HFFc6 (cell line): ENCODE measurements around the gene SLC43A3. TPM values are rescaled to one million over a fixed set of nuclear protein-coding genes. Genes with fewer than 3 reads are reported as not detected.
"Not testable (repeated sequence)": the region's sequence is repeated elsewhere in the genome, so short reads cannot be mapped to it uniquely, and the experiment has no call there.

Experiments used
- DNase-seq: peaks from one replicate; pipeline ENCODE4 v3.0.0-alpha.2; 2018
- H3K27ac Mint-ChIP-seq: 2 replicates; pipeline ENCODE4 v1.8.0; 2020; ENCODE audit warnings: mild to moderate bottlenecking, mixed read lengths
- H3K27me3 Mint-ChIP-seq: 2 replicates; pipeline ENCODE4 v1.8.0; 2021; ENCODE audit warnings: mild to moderate bottlenecking, moderate library complexity, mixed read lengths; ENCODE audit not compliant: insufficient read depth
- H3K36me3 Mint-ChIP-seq: 2 replicates; pipeline ENCODE4 v1.8.0; 2021; ENCODE audit warnings: low read depth, mixed read lengths
- H3K4me1 Mint-ChIP-seq: 2 replicates; pipeline ENCODE4 v1.8.0; 2020; ENCODE audit warnings: low read depth, mixed read lengths
- H3K4me3 Mint-ChIP-seq: 2 replicates; pipeline ENCODE4 v1.8.0; 2020; ENCODE audit warnings: mild to moderate bottlenecking, moderate library complexity, mixed read lengths
- H3K9me3 Mint-ChIP-seq: 2 replicates; pipeline ENCODE4 v1.8.0; 2020; ENCODE audit warnings: mild to moderate bottlenecking, mixed read lengths
- total RNA-seq, 6 experiments: library from RNA; stranded (reverse); fragmentation: NEBNext Ultra II Directional; extraction: Animal tissue kit (Norgen Biotek cat#: 25700); gene quantifications; 2 replicates in 1 of 6; 3 replicates in 5 of 6; pipeline ENCODE4 v1.2.3, GENCODE V29; 2021
- TF ChIP-seq, protein P1 (sequence below): fragments of 200-600 bp; sonication (generic); IDR thresholded peaks from 2 replicates; pipeline ENCODE4 v1.5.0; 2021; ENCODE audit warnings: antibody characterized with exemption, mild to moderate bottlenecking

Gene SLC43A3
- total RNA-seq, 6 experiments from 2014 or later: 2.1 to 18.7 (median 15.8) TPM

DNA sequence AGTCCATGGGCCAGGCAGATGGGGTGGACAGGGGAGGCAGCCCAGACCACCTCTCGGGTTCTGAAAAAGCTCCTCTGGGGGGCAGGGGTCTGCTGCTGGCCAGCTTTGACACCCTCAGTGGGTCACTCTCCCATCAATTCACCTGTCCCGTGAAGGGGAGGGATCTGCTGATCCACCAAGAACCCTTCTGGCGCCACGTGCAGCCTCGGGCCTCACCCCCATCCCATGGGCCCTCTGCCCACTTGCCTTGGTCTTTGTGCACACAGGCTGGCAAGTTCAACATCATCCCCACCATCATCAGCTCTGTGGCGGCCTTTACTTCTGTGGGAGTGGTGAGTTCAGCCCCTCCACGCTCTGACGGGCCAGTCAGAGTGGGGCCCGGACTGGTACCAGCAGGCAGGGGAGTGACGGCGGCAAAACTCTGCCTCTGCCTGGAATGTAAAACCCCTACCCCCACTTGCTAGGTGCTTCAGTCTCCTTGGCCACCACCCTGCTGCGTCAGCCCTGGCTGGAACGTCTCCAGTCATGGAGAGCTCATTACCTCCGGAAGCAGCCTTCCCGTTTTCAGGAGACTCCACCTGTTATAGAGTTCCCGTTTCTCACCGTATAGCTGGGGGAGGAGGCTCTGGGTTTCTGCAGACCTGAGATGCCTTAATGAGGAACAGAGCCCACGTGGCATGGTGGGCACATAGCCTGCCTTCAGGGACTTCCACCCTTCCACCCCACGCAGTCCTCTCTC lies 58.6 kb downstream of the SLC43A3 start:
- Mint-ChIP-seq H3K36me3 (no peaks in the 10 kb centered on the region), H3K4me1 (peaks cover 18% of the 10 kb centered on the region), H3K27me3 (peaks cover 18% of the 10 kb centered on the region), H3K27ac (no peak overlapping the region), H3K9me3 (no peaks in the 10 kb centered on the region), H3K4me3 (no peak overlapping the region)
- no peak for DNase-seq
- TF ChIP-seq, protein P1, sequence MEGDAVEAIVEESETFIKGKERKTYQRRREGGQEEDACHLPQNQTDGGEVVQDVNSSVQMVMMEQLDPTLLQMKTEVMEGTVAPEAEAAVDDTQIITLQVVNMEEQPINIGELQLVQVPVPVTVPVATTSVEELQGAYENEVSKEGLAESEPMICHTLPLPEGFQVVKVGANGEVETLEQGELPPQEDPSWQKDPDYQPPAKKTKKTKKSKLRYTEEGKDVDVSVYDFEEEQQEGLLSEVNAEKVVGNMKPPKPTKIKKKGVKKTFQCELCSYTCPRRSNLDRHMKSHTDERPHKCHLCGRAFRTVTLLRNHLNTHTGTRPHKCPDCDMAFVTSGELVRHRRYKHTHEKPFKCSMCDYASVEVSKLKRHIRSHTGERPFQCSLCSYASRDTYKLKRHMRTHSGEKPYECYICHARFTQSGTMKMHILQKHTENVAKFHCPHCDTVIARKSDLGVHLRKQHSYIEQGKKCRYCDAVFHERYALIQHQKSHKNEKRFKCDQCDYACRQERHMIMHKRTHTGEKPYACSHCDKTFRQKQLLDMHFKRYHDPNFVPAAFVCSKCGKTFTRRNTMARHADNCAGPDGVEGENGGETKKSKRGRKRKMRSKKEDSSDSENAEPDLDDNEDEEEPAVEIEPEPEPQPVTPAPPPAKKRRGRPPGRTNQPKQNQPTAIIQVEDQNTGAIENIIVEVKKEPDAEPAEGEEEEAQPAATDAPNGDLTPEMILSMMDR: no peak

DNA sequence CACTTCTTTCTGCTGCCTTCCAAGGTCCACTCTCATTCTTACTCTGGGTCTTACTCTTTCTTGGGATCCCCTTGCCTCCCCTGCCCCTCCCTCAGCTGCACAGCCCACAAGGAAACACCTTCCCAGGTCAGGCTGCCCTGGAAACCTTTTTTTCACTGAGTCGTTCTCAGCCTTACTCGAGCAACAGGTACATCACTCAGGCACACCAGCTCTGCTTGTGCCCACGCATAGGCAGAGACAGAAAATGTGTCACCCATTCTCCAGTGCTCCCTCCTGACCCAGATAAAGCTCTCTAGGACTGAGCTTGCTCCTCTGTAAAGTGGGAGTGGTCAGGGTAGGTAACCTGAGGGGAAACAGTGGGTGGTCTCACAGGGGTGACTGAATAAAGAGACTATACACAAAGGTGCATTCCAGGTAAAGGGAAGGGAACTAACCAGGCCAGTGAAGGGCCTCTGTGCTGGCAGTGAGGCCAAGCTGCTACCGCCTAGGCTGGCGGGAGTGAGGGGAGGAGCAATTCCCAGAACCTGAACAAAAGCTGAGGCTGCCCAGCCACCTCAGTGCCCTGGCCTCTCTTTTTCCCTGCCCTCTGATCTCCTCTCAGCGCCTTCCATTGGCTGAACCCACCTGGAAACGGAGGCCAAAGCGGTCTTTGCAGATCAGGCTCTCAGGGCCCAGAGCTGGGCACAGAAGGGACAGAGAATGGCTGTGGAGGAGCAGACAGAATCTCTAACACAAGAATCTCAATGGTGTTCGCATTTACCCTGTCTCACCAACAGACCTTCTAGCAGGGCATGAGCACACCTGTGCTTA lies 61.9 kb downstream of the SLC43A3 start:
- DNase-seq: no peak
- H3K36me3 Mint-ChIP-seq: no peaks in the 10 kb centered on the region
- no peaks in the 10 kb centered on the region for H3K9me3 Mint-ChIP-seq
- peaks cover 6% of the 10 kb centered on the region for H3K4me1 Mint-ChIP-seq
- TF ChIP-seq, protein P1: no peak
- H3K27ac Mint-ChIP-seq: no peak overlapping the region
- H3K4me3 Mint-ChIP-seq: no peak overlapping the region
- H3K27me3 Mint-ChIP-seq: peaks cover 32% of the 10 kb centered on the region

DNA sequence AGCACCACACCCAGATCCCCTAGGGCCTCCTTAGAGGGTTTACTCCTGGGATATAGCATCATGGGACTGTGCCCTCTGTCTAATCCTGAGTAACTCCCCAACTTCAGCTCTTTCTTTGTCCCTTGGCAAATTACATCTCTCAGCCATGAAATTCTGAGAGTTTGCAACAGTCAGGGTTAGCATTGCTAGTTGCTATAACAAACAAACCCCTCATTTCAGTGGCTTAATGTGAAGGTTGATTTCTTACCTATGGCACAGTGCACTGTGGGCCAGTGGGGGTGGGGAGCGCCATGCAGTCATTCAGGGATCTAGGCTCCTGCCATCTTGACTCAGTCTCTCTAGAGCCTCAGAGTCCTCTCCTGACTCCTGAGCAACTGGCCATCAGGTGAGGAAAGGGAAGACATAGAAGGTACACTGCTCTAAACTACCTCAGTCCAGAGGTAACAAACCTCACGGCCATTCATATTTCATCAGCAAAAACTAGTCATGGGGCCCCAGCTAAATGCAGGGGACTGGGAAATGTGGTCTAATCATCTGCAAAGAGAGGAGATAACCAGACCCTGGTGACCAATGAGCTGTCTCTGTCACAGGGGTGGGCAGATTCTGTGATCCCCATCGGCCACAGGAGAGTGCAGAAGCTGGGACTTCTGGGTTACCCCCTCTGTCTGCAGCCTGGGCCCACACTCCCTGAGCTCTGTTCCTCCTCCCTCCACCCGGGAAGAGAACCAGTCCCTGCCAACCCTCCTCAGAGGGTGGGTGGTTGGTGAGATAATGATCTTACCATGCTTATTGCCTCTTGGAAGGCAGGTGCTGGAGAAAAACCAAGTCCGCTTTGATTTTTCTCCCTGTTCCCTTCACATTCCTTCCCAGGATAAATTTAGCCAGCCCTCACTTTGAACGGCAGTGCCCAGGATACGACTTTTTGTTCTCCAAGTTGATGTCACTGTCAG lies 63.5 kb downstream of the SLC43A3 start:
- peaks cover 6% of the 10 kb centered on the region for H3K4me1 Mint-ChIP-seq
- DNase-seq: no peak
- H3K4me3 Mint-ChIP-seq: no peak overlapping the region
- H3K36me3 Mint-ChIP-seq: no peaks in the 10 kb centered on the region
- H3K27ac Mint-ChIP-seq: no peak overlapping the region
- no peaks in the 10 kb centered on the region for H3K9me3 Mint-ChIP-seq
- TF ChIP-seq, protein P1: no peak
- H3K27me3 Mint-ChIP-seq: peaks cover 45% of the 10 kb centered on the region

DNA sequence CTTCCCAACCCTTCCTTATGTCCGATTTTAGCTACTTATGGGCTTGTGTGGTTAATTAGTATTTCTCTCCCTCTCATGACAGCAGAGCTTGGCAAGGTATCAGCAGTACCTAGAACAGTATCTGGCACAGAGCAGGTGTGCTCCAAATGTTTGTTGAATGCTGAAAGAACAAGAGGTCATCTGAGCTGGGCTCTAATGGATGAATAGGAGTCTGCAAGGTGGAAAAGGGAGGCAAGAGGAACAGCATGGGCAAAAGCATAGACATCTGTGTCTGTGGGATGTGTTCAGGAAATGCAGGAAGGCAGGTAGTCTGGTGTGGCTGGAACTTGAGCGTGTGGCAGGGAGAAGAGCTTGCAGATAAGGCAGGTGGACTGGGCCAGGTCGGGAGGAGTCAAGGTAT lies 65.0 kb downstream of the SLC43A3 start:
- Mint-ChIP-seq H3K9me3 (no peaks in the 10 kb centered on the region), H3K36me3 (no peaks in the 10 kb centered on the region), H3K4me3 (no peak overlapping the region), H3K27ac (no peak overlapping the region), H3K27me3 (peaks cover 45% of the 10 kb centered on the region), H3K4me1 (peaks cover 16% of the 10 kb centered on the region)
- TF ChIP-seq, protein P1: no peak
- no peak for DNase-seq

DNA sequence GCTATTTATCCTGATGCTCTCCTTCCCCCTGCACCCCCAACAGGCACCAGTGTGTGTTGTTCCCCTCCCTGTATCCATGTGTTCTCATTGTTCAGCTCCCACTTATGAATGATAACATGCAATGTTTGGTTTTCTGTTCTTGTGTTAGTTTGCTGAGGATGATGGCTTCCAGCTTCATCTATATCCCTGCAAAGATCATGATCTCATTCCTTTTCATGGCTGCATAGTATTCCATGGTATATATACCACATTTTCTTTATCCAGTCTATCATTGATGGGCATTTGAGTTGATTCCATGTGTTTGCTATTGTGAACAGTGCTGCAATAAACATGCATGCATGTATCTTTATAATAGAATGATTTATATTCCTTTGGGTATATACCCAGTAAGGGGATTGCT lies 65.5 kb downstream of the SLC43A3 start:
- not testable (repeated sequence) for H3K9me3 Mint-ChIP-seq, DNase-seq, H3K27ac Mint-ChIP-seq, H3K4me3 Mint-ChIP-seq, H3K36me3 Mint-ChIP-seq
- peaks cover 43% of the 10 kb centered on the region for H3K27me3 Mint-ChIP-seq
- peaks cover 16% of the 10 kb centered on the region for H3K4me1 Mint-ChIP-seq
